CD4-positive, CD25-positive, alpha-beta regulatory T cell (primary cell): ENCODE data around the gene FOXP1. TPM values are rescaled to one million over a fixed set of nuclear protein-coding genes. Genes with fewer than 3 reads are reported as not detected.

ENCODE experiments used
- ATAC-seq, 2 donors: fragments of 150-1000 bp; cut with Tn5 transposase; one replicate each; pipeline ENCODE4 v1.10.0; 2021; ENCODE audit warnings: low read depth in 2 of 2, moderate number of reproducible peaks in 2 of 2, moderate library complexity in 1 of 2
- DNase-seq, 3 donors: peaks; one replicate each; pipeline versions ENCODE4 v3.0.0 to v3.0.0-alpha.2; 2012 to 2022; ENCODE audit warnings: mixed read lengths in 1 of 3
- H3K27ac ChIP-seq: one replicate; pipeline ENCODE4 v1.7.0; 2013; ENCODE audit warnings: mild to moderate bottlenecking, low read length; ENCODE audit not compliant: insufficient read depth, poor library complexity, severe bottlenecking
- H3K27me3 ChIP-seq: one replicate; pipeline ENCODE4 v1.7.0; 2013; ENCODE audit warnings: low read length; ENCODE audit not compliant: control insufficient read depth, insufficient read depth
- H3K36me3 ChIP-seq: one replicate; pipeline ENCODE4 v1.7.0; 2013; ENCODE audit warnings: mild to moderate bottlenecking, low read length, moderate library complexity; ENCODE audit not compliant: control insufficient read depth, insufficient read depth
- H3K4me1 ChIP-seq: 2 replicates; pipeline ENCODE4 v1.7.0; 2013; ENCODE audit warnings: mild to moderate bottlenecking, low read length; ENCODE audit not compliant: insufficient read depth, control insufficient read depth, poor library complexity, severe bottlenecking
- H3K4me3 ChIP-seq: one replicate; pipeline ENCODE4 v1.7.0; 2013; ENCODE audit warnings: low read depth, mild to moderate bottlenecking, low read length, moderate library complexity
- H3K9me3 ChIP-seq, 2 experiments: 1 replicate in 1 of 2; 2 replicates in 1 of 2; pipeline ENCODE4 v1.7.0; 2013; ENCODE audit warnings: low read length in 2 of 2, mild to moderate bottlenecking in 1 of 2, moderate library complexity in 1 of 2; ENCODE audit not compliant: control insufficient read depth in 2 of 2
- H3K27ac Mint-ChIP-seq, 3 donors: one replicate each; pipeline ENCODE4 v1.8.0; 2020 to 2022; ENCODE audit warnings: mild to moderate bottlenecking in 3 of 3, mixed read lengths in 3 of 3, moderate library complexity in 2 of 3
- H3K27me3 Mint-ChIP-seq: one replicate; pipeline ENCODE4 v1.8.0; 2022; ENCODE audit warnings: mild to moderate bottlenecking, mixed read lengths
- H3K36me3 Mint-ChIP-seq: one replicate; pipeline ENCODE4 v1.8.0; 2020; ENCODE audit warnings: mixed read lengths
- H3K4me1 Mint-ChIP-seq, 4 donors: one replicate each; pipeline ENCODE4 v1.8.0; 2020 to 2022; ENCODE audit warnings: mixed read lengths in 4 of 4, mild to moderate bottlenecking in 1 of 4
- H3K4me3 Mint-ChIP-seq, 4 donors: one replicate each; pipeline ENCODE4 v1.8.0; 2020 to 2022; ENCODE audit warnings: mild to moderate bottlenecking in 4 of 4, mixed read lengths in 4 of 4, moderate library complexity in 3 of 4
- H3K9me3 Mint-ChIP-seq, 7 donors: one replicate each; pipeline ENCODE4 v1.8.0; 2020 to 2022; ENCODE audit warnings: mixed read lengths in 7 of 7, mild to moderate bottlenecking in 3 of 7, moderate library complexity in 2 of 7
- polyA plus RNA-seq, 4 donors: library from polyadenylated mRNA; unstranded; fragments of 300-500 nt; fragmentation: Illumina TruSeq; gene quantifications; one replicate each; pipeline ENCODE4 v1.2.3, GENCODE V29; 2021
- total RNA-seq: library from RNA; stranded (reverse); gene quantifications from one replicate; pipeline ENCODE4 v1.2.3, GENCODE V29; 2022

Gene FOXP1
- total and polyA plus RNA-seq, 5 donors from 2014 or later, result 301 to 599 (median 346) TPM

GRCh38 chr3:71146673-71147072 is 436.9 kb downstream of the FOXP1 start:
- peaks cover 16% of the 10 kb centered on the region for H3K4me1 ChIP-seq
- H3K36me3 ChIP-seq, result peaks cover 16% of the 10 kb centered on the region
- Mint-ChIP-seq H3K36me3 (peaks cover 35% of the 10 kb centered on the region), H3K4me3 (no peak overlapping the region), H3K9me3 (peaks cover 0 to 1% (median 0%) of the 10 kb centered on the region in 7 donors), H3K4me1 (peaks cover 32 to 80% (median 46%) of the 10 kb centered on the region in 4 donors), H3K27ac (peak overlapping the region in 2 of 3 donors; percentile 7 to 84), H3K27me3 (no peaks in the 10 kb centered on the region)
- H3K4me3 ChIP-seq, result no peak overlapping the region
- no peak overlapping the region for H3K27ac ChIP-seq
- ATAC-seq, result no peak
- no peaks in the 10 kb centered on the region for H3K9me3 ChIP-seq
- DNase-seq, result no peak
- H3K27me3 ChIP-seq, result no peaks in the 10 kb centered on the region

- Mint-ChIP-seq H3K4me3 (no peak overlapping the region), H3K9me3 (peaks cover 0 to 4% (median 0%) of the 10 kb centered on the region in 7 donors), H3K27ac (peak overlapping the region in 2 of 3 donors; percentile 2 to 63), H3K27me3 (no peaks in the 10 kb centered on the region), H3K4me1 (peaks cover 38 to 79% (median 44%) of the 10 kb centered on the region in 4 donors), H3K36me3 (peaks cover 39% of the 10 kb centered on the region)
- no peaks in the 10 kb centered on the region for H3K9me3 ChIP-seq
- no peak overlapping the region for H3K4me3 ChIP-seq
- H3K4me1 ChIP-seq, result peaks cover 9% of the 10 kb centered on the region
- H3K27me3 ChIP-seq, result no peaks in the 10 kb centered on the region
- no peak overlapping the region for H3K27ac ChIP-seq
- H3K36me3 ChIP-seq, result peaks cover 22% of the 10 kb centered on the region
- ATAC-seq (no peak), DNase-seq (no peak)
These were observed 437.6 kb downstream of the FOXP1 start for GRCh38 chr3:71145954-71146353.

GRCh38 chr3:71144525-71145253 is 438.8 kb downstream of the FOXP1 start:
- Mint-ChIP-seq H3K4me1 (peaks cover 27 to 72% (median 36%) of the 10 kb centered on the region in 4 donors), H3K27ac (peak overlapping the region; percentile 74 to 96 (median 74)), H3K36me3 (peaks cover 43% of the 10 kb centered on the region), H3K9me3 (peaks cover 0 to 4% (median 0%) of the 10 kb centered on the region in 7 donors), H3K27me3 (no peaks in the 10 kb centered on the region), H3K4me3 (no peak overlapping the region)
- Histone ChIP-seq H3K4me1 (no peaks in the 10 kb centered on the region), H3K36me3 (peaks cover 22% of the 10 kb centered on the region), H3K27me3 (no peaks in the 10 kb centered on the region), H3K9me3 (no peaks in the 10 kb centered on the region), H3K27ac (peak overlapping the region; percentile 1), H3K4me3 (no peak overlapping the region)
- ATAC-seq (no peak), DNase-seq (no peak)

- Histone ChIP-seq H3K27me3 (no peaks in the 10 kb centered on the region), H3K4me3 (no peak overlapping the region), H3K27ac (no peak overlapping the region), H3K36me3 (peaks cover 24% of the 10 kb centered on the region), H3K9me3 (no peaks in the 10 kb centered on the region), H3K4me1 (no peaks in the 10 kb centered on the region)
- ATAC-seq (no peak), DNase-seq (no peak)
- peaks cover 37% of the 10 kb centered on the region for H3K36me3 Mint-ChIP-seq
- H3K27me3 Mint-ChIP-seq, result no peaks in the 10 kb centered on the region
- H3K27ac Mint-ChIP-seq, result peak overlapping the region in 2 of 3 donors; percentile 17 to 40
- peaks cover 26 to 74% (median 31%) of the 10 kb centered on the region in 4 donors for H3K4me1 Mint-ChIP-seq
- H3K9me3 Mint-ChIP-seq, result peaks cover 0 to 4% (median 0%) of the 10 kb centered on the region in 7 donors
- no peak overlapping the region for H3K4me3 Mint-ChIP-seq
These were observed 440.0 kb downstream of the FOXP1 start for GRCh38 chr3:71143493-71143892.

GRCh38 chr3:71142441-71143161 is 440.9 kb downstream of the FOXP1 start:
- peak overlapping the region; percentile 66 to 84 (median 84) for H3K27ac Mint-ChIP-seq
- peaks cover 37% of the 10 kb centered on the region for H3K36me3 Mint-ChIP-seq
- ATAC-seq (peak; percentile 60 to 63), DNase-seq (peak in 2 of 3 donors; percentile 30 to 57)
- peak overlapping the region in 2 of 4 donors; percentile 18 to 28 for H3K4me3 Mint-ChIP-seq
- Histone ChIP-seq H3K27ac (peak overlapping the region; percentile 15), H3K36me3 (peaks cover 24% of the 10 kb centered on the region), H3K9me3 (no peaks in the 10 kb centered on the region), H3K4me3 (no peak overlapping the region), H3K4me1 (no peaks in the 10 kb centered on the region), H3K27me3 (no peaks in the 10 kb centered on the region)
- H3K4me1 Mint-ChIP-seq, result peaks cover 22 to 76% (median 29%) of the 10 kb centered on the region in 4 donors
- peaks cover 0 to 4% (median 0%) of the 10 kb centered on the region in 7 donors for H3K9me3 Mint-ChIP-seq
- H3K27me3 Mint-ChIP-seq, result no peaks in the 10 kb centered on the region

- ATAC-seq (no peak), DNase-seq (no peak)
- H3K27ac ChIP-seq, result peak overlapping the region; percentile 27
- Mint-ChIP-seq H3K27ac (peak overlapping the region in 2 of 3 donors; percentile 15 to 82), H3K4me3 (no peak overlapping the region), H3K27me3 (no peaks in the 10 kb centered on the region), H3K9me3 (peaks cover 0 to 4% (median 0%) of the 10 kb centered on the region in 7 donors), H3K4me1 (peaks cover 6 to 76% (median 37%) of the 10 kb centered on the region in 4 donors), H3K36me3 (peaks cover 28% of the 10 kb centered on the region)
- peaks cover 14% of the 10 kb centered on the region for H3K4me1 ChIP-seq
- H3K4me3 ChIP-seq, result no peak overlapping the region
- H3K36me3 ChIP-seq, result peaks cover 19% of the 10 kb centered on the region
- no peaks in the 10 kb centered on the region for H3K27me3 ChIP-seq
- H3K9me3 ChIP-seq, result no peaks in the 10 kb centered on the region
These were observed 443.1 kb downstream of the FOXP1 start for GRCh38 chr3:71140477-71140876.

GRCh38 chr3:71139496-71139895 is 444.0 kb downstream of the FOXP1 start:
- H3K4me3 ChIP-seq, result no peak overlapping the region
- H3K27ac ChIP-seq, result no peak overlapping the region
- H3K9me3 ChIP-seq, result no peaks in the 10 kb centered on the region
- no peaks in the 10 kb centered on the region for H3K27me3 Mint-ChIP-seq
- peaks cover 6 to 79% (median 40%) of the 10 kb centered on the region in 4 donors for H3K4me1 Mint-ChIP-seq
- ATAC-seq, result no peak
- no peak overlapping the region for H3K4me3 Mint-ChIP-seq
- H3K36me3 Mint-ChIP-seq, result peaks cover 23% of the 10 kb centered on the region
- DNase-seq, result no peak
- peaks cover 19% of the 10 kb centered on the region for H3K36me3 ChIP-seq
- no peaks in the 10 kb centered on the region for H3K27me3 ChIP-seq
- H3K27ac Mint-ChIP-seq, result peak overlapping the region in 1 of 3 donors; percentile 4
- peaks cover 0 to 4% (median 0%) of the 10 kb centered on the region in 7 donors for H3K9me3 Mint-ChIP-seq
- H3K4me1 ChIP-seq, result peaks cover 21% of the 10 kb centered on the region
